Measurements from ENCODE around the gene MTUS2. TPM values are rescaled to one million over a fixed set of nuclear protein-coding genes. Genes with fewer than 3 reads are reported as not detected.
A peak's percentile ranks its signal among the peaks of the same experiment; 100 is the strongest.

Gene MTUS2
- polyA plus RNA-seq, 3 donors, result 0.55 to 0.90 (median 0.69) TPM

- DNase-seq, result no peak
Measured at GRCh38 chr13:29484236-29484635, 664.1 kb downstream of the MTUS2 start.

- DNase-seq, result no peak
Measured at GRCh38 chr13:29484796-29485195, 664.7 kb downstream of the MTUS2 start.

- no peak for DNase-seq
Measured at GRCh38 chr13:29486551-29486950, 666.4 kb downstream of the MTUS2 start.

GRCh38 chr13:29487466-29488454 lies 667.6 kb downstream of the MTUS2 start:
- no peak for DNase-seq

GRCh38 chr13:29489650-29490560 lies 669.8 kb downstream of the MTUS2 start:
- no peak for DNase-seq

- DNase-seq, result no peak
Measured at GRCh38 chr13:29490561-29490885, 670.4 kb downstream of the MTUS2 start.

- DNase-seq, result no peak
Measured at GRCh38 chr13:29491248-29491647, 671.1 kb downstream of the MTUS2 start.

- no peak for DNase-seq
Measured at GRCh38 chr13:29493796-29494195, 673.7 kb downstream of the MTUS2 start.

GRCh38 chr13:29494520-29494919 lies 674.4 kb downstream of the MTUS2 start:
- no peak for DNase-seq

- no peak for DNase-seq
Measured at GRCh38 chr13:29496241-29496712, 676.1 kb downstream of the MTUS2 start.

- DNase-seq, result peak; percentile 87
Measured at GRCh38 chr13:29497137-29497654, 677.1 kb downstream of the MTUS2 start.

- no peak for DNase-seq
Measured at GRCh38 chr13:29498426-29499040, 678.4 kb downstream of the MTUS2 start.

GRCh38 chr13:29499506-29500165 lies 679.5 kb downstream of the MTUS2 start:
- DNase-seq, result no peak

- no peak for DNase-seq
Measured at GRCh38 chr13:29500386-29500785, 680.2 kb downstream of the MTUS2 start.

- DNase-seq, result no peak
Measured at GRCh38 chr13:29501674-29502073, 681.5 kb downstream of the MTUS2 start.

GRCh38 chr13:29502391-29503008 lies 682.4 kb downstream of the MTUS2 start:
- DNase-seq, result no peak

GRCh38 chr13:29503041-29503837 lies 683.1 kb downstream of the MTUS2 start:
- no peak for DNase-seq

GRCh38 chr13:29504691-29505090 lies 684.6 kb downstream of the MTUS2 start:
- DNase-seq, result no peak

- no peak for DNase-seq
Measured at GRCh38 chr13:29505511-29505910, 685.4 kb downstream of the MTUS2 start.

GRCh38 chr13:29505950-29506349 lies 685.8 kb downstream of the MTUS2 start:
- DNase-seq, result no peak
